Right hindlimb (tissue), 1 donor: ENCODE measurements around the gene PTPN5.
A peak's percentile ranks its signal among the peaks of the same experiment; 100 is the strongest.

Source experiments
- DNase-seq: peaks from one replicate; pipeline ENCODE4 v3.0.0-alpha.2; 2018

Gene PTPN5

GRCh38 chr11:18736590-18737148 is 54.9 kb downstream of the PTPN5 start:
- no peak for DNase-seq

- no peak for DNase-seq
These were observed 58.4 kb downstream of the PTPN5 start for GRCh38 chr11:18733202-18733601.

GRCh38 chr11:18731949-18732821 is 59.4 kb downstream of the PTPN5 start:
- DNase-seq = peak; percentile 63

DNA sequence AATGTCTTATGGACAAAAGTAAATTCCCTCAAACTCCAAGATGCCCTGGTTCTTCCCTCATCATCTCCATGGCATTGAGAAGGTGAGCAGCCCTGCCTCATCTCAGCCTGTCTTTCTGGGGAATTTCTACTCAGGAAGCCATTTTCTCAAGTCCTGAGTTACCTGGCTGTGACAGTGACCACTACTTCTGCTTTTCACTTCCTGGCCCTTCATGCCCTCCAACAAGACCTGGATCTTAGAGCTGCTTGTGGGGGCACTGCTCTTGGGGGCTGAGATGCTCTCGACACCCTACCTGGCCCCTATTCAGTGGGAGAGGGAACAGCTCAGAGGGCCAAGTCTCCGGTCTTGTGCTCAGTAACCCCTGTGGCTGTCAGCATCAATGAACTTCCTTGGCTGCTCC is 60.2 kb downstream of the PTPN5 start:
- no peak for DNase-seq

- no peak for DNase-seq
These were observed 61.6 kb downstream of the PTPN5 start for GRCh38 chr11:18730020-18730419.

DNA sequence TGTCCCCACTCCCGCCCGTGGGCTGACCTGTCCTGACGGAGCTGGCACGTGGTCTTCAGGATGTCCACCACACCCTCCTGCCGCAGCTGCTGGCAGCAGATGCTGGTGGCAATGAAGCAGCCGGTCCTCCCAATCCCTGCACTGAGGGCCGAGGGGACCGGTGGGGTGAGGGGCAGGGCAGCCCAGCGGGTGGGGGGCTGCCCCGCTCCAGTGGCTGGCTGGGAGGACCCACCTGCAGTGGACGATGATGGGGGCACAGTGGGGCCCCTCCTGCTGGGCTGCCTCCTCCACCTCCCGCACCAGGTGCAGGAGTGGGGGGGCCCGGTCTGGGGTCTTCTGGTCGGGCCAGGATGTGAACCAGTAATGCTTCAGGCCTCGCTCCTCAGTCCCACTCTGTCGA is 62.2 kb downstream of the PTPN5 start:
- no peak for DNase-seq

DNA sequence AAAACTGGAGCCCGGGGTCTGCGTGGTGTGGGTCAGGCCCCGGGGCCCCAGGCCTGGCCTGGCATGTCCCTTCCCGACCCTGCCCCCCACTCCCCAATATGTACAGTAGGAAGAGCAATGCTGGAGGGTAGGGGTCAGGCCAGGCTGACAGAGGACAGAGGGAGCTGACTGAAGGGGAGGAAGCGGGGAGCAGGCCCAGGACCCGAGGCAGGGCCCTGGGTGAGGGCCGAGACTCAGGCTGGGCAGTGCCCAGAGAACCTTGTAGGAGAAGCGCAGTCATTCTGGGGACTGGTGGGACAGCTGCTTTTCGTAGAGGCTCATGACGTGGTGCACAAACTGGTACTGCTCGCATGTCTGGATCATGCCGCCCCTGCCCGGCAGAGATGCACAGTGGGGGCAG is 62.9 kb downstream of the PTPN5 start:
- no peak for DNase-seq

DNA sequence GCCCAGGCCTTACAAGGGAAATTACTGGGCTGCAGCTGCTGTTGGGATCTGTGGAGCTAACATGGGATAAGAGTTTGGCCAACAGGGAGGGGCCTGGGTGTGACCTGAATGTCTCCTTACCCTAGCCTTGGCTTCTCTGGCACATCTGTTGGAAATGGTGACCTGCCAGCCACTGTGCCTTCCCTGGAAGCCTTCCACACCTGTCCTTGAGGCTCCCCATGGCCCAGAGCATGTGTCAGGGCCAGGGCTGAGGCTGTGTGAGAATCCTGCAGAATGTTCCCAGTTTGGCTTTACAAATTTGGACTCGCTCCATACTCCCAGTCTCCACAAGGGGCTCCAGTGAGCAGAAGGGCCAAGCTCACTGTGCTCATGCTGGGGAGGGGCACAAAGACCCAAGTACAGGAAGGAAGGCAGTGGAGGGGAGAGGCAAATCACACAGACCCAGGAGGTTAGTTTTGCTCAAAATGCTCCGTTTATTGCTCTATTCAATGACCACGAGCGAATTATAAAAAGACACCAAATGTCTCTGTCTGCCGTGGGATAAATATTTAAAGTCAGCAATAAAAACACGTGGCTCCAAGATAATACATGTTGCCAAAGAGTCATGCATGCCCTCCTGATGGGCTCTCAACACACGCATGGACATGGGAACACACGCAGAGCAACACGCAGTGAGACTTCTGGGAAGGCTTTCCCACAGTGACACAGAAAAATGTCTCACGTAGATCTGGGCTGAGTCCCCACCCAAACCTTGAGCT is 63.9 kb downstream of the PTPN5 start:
- DNase-seq = peak; percentile 57

GRCh38 chr11:18726040-18726439 is 65.6 kb downstream of the PTPN5 start, which contains the start of gene IGSF22:
TSS of gene IGSF22 (minus strand) at chr11:18726188. CDS start at chr11:18724236, 1,952 bp downstream.
- DNase-seq = no peak

- DNase-seq = no peak
These were observed 67.6 kb downstream of the PTPN5 start for GRCh38 chr11:18723991-18724390.

DNA sequence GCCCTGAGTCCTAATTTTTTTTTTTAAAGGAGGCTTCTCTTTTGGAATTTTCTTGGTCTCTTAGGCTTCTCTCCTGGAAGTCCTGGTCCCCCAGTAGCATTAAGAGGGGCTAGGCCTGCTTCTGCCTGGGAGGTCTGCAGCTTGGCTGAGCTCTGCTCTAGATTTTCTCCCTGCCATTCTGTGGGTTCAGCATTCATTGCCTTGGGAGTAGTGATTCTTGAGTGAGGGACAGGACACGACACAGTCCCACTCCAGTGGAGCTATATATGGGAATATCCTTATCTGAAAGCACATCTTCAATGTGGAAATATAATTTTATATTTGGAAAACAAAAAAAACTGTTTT is 69.3 kb downstream of the PTPN5 start:
- no peak for DNase-seq

DNA sequence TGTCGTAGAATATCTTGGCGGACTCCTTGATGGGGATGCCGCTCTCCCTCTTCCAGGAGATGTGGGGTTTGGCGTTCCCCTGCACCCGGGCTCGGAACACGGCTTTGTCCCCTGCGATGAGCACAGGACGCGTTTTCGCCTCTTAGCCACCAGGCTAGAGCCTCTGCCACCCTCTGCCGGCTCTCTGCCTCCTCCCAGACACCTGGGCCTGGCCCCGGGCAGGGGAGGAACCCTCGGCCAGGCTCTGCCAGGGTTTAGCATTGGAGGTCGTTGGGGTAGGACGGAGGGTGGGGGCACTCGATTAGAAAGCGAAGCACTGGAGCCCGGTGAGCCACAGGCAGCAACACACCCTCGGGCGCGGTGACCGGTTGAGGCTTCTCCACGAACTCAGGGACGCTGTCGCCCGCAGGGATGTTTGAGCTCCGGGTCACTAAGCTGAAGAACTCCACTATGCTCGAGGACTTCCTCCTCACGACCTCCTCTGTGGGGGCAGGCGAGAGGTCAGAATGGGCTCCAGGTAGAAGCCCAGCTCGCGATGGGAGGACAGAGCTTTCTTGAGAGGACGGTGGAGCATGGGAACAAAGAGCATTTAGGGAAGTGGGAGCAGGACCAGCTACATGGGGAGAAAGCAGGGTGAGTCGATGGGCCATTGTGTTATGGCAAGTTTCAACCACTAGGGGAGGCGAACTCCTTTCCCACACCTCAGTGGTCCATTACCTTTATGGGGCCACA is 69.9 kb downstream of the PTPN5 start:
- DNase-seq = no peak

- peak; percentile 90 for DNase-seq
These were observed 70.6 kb downstream of the PTPN5 start for GRCh38 chr11:18720808-18721560.

- DNase-seq = no peak
These were observed 71.3 kb downstream of the PTPN5 start for GRCh38 chr11:18720091-18720807.

GRCh38 chr11:18715476-18715875 is 76.1 kb downstream of the PTPN5 start:
- DNase-seq = no peak

DNA sequence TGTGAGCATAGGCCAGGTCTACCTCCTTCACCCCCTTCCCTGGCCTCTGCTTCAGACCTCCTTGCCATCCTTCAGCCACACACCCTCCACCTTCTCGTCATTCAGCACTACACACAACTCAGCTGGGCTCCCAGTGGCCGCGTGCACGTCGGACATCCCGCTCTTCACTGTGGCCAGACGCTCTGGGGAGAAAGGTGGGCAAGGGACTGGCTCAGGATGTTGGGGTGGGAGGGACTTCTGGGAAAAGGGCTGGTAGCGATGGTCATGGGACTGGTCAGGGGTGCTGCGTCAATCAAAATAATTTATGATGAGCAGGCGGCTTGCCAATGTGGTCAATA is 77.2 kb downstream of the PTPN5 start:
- DNase-seq = no peak

DNA sequence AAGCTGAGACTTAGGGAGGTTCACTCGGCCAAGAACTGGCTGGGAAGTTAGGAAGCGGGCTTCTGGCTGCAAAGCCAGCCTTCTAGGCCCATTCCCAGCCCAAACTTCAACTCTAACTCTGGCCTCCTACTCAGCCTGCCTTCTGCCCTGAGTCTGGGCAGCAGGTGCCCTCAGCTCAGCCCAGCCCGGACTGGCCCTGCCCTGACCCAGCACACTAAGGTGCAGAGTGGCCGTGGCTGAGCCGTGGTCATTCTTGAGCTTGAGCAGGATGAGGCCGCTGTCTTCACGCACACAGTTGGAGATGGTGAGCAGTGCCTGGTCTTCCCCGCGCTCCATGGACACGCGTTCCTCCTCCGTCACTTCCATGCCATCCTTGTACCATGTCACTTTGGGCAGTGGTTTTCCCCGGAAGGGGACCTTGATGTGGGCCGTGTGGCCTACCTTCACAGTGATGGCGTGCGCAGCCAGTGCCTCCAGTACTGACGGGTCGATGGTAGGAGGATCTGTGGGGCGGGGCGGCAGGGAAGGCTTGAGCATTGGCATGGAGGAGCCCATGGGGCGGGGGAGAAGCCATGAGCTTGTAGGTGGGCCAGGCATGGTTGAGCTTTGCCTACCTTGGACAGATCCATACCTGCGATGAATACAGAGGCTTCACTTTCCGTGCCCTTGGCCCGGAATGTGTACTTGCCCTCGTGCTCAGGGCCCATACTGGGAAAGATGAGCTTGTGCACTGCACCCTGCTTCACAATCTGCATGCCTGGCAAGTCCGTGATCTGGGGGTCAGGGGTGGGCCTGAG is 77.8 kb downstream of the PTPN5 start:
- DNase-seq = no peak

DNA sequence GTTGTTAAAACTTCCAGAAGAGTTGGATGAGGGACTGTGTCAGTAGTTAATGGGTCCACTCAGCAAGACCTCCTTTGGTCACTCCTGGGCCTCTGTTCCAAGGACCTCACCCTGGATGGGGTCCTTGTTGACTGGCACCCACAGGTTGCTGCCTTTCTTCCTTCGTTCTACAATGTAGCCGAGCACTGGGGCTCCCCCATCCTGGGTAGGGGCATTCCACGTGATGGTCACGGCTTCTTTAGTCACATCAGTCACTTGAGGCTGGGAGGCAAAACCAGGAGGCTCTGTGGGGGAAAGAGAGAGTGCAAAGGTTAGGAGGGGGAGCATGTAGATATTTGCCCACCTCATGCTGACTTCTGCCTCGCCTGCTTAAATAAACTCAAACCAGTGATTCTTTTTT is 81.1 kb downstream of the PTPN5 start:
- DNase-seq = no peak

- no peak for DNase-seq
These were observed 82.2 kb downstream of the PTPN5 start for GRCh38 chr11:18709414-18709813.

- no peak for DNase-seq
These were observed 83.7 kb downstream of the PTPN5 start for GRCh38 chr11:18707811-18708340.
